Measurements from ENCODE around the gene RSPH6A. TPM values are rescaled to one million over a fixed set of nuclear protein-coding genes. Genes with fewer than 3 reads are reported as not detected.

The RSPH6A gene
- polyA plus RNA-seq, 1 donor from 2014 or later: not detected

DNA sequence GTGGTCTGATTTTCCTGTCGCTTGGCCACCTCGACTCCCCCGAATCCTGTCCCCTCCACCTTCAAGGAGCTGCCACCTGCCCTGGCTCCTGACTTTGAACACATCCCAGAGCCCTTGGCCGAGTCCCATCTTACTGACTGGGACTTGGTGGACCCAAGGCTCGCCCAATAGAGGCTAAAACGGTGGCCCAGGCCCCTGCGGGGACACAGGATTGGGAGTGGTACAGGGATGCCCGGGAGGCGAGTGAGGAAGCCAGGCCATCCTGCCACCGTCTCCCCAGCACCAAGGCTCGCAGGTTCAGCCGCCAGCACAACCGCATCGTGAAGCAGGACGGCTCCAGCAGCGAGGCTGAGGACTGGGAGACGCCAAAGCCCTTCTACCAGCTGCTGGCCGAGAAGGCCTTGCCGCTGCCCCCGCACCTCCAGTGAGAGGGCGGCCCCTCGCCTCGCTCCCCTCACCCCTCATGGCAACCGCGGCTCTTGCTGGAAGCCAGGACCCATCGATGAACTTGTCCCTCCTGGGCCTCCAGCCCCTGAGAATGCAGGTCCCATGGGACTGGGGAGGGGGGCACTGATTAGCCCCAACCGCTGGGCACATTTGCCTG, 51.3 kb downstream of the RSPH6A start:
- Histone ChIP-seq H3F3A (ENCODE audit: insufficient read depth, low read length, poor library complexity, severe bottlenecking) (no peaks in the 10 kb centered on the region), H3K9me3 (ENCODE audit: low read length) (no peaks in the 10 kb centered on the region), H3K36me3 (ENCODE audit: insufficient read depth, low read length) (no peaks in the 10 kb centered on the region), H3K4me3 (ENCODE audit: low read length) (no peak overlapping the region), H4K20me1 (ENCODE audit: insufficient read depth) (no peaks in the 10 kb centered on the region), H2AFZ (ENCODE audit: low read depth, low read length) (no peak overlapping the region), H3K27ac (ENCODE audit: low read length) (no peak overlapping the region), H3K9ac (ENCODE audit: low read length) (no peak overlapping the region), H3K27me3 (ENCODE audit: insufficient read depth, low read depth, low read length) (peaks cover 18% of the 10 kb centered on the region), H3K79me2 (replicated peaks; ENCODE audit: insufficient read depth, low read length) (no peaks in the 10 kb centered on the region), H3K4me2 (ENCODE audit: low read length) (no peak overlapping the region), H3K9me2 (ENCODE audit: insufficient read depth, low read length) (no peaks in the 10 kb centered on the region)
- TF ChIP-seq EZH2 (IDR thresholded peaks at IDR 0.05; ENCODE audit: borderline replicate concordance, insufficient read depth, low read length, poor library complexity, severe bottlenecking) (no peak), MXI1 (conservative IDR thresholded peaks at IDR 0.05; ENCODE audit: poor library complexity, severe bottlenecking) (no peak)

- Histone ChIP-seq H3K36me3 (ENCODE audit: insufficient read depth, low read length) (no peaks in the 10 kb centered on the region), H3F3A (ENCODE audit: insufficient read depth, low read length, poor library complexity, severe bottlenecking) (no peaks in the 10 kb centered on the region), H2AFZ (ENCODE audit: low read depth, low read length) (no peak overlapping the region), H4K20me1 (ENCODE audit: insufficient read depth) (no peaks in the 10 kb centered on the region), H3K9me2 (ENCODE audit: insufficient read depth, low read length) (no peaks in the 10 kb centered on the region), H3K79me2 (replicated peaks; ENCODE audit: insufficient read depth, low read length) (no peaks in the 10 kb centered on the region), H3K4me3 (ENCODE audit: low read length) (no peak overlapping the region), H3K4me2 (ENCODE audit: low read length) (no peak overlapping the region), H3K9me3 (ENCODE audit: low read length) (no peaks in the 10 kb centered on the region), H3K27ac (ENCODE audit: low read length) (no peak overlapping the region), H3K27me3 (ENCODE audit: insufficient read depth, low read depth, low read length) (peaks cover 13% of the 10 kb centered on the region), H3K9ac (ENCODE audit: low read length) (no peak overlapping the region)
- TF ChIP-seq MXI1 (conservative IDR thresholded peaks at IDR 0.05; ENCODE audit: poor library complexity, severe bottlenecking) (no peak), RAD21 (conservative IDR thresholded peaks at IDR 0.05) (no peak), POLR2AphosphoS5 (IDR thresholded peaks at IDR 0.05) (no peak), EZH2 (IDR thresholded peaks at IDR 0.05; ENCODE audit: borderline replicate concordance, insufficient read depth, low read length, poor library complexity, severe bottlenecking) (no peak), SMC3 (conservative IDR thresholded peaks at IDR 0.05; ENCODE audit: poor library complexity) (no peak), REST (IDR thresholded peaks at IDR 0.05; ENCODE audit: borderline replicate concordance) (no peak), EP300 (conservative IDR thresholded peaks at IDR 0.05; ENCODE audit: poor library complexity, severe bottlenecking) (no peak), TAF1 (IDR thresholded peaks at IDR 0.05; ENCODE audit: low read depth) (no peak)
- TF ChIP-seq, protein P1, sequence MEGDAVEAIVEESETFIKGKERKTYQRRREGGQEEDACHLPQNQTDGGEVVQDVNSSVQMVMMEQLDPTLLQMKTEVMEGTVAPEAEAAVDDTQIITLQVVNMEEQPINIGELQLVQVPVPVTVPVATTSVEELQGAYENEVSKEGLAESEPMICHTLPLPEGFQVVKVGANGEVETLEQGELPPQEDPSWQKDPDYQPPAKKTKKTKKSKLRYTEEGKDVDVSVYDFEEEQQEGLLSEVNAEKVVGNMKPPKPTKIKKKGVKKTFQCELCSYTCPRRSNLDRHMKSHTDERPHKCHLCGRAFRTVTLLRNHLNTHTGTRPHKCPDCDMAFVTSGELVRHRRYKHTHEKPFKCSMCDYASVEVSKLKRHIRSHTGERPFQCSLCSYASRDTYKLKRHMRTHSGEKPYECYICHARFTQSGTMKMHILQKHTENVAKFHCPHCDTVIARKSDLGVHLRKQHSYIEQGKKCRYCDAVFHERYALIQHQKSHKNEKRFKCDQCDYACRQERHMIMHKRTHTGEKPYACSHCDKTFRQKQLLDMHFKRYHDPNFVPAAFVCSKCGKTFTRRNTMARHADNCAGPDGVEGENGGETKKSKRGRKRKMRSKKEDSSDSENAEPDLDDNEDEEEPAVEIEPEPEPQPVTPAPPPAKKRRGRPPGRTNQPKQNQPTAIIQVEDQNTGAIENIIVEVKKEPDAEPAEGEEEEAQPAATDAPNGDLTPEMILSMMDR (IDR thresholded peaks at IDR 0.05; ENCODE audit: poor library complexity, severe bottlenecking): no peak
Measured at GRCh38 chr19:45762870-45763631, 52.1 kb downstream of the RSPH6A start.
